Hematopoietic multipotent progenitor cell treated with erythropoietin and hydrocortisone succinate and interleukin-3 and kit ligand, for 4 days (in vitro differentiated cells): ENCODE measurements around the gene TK2.
"Not testable (repeated sequence)": the region's sequence is repeated elsewhere in the genome, so short reads cannot be mapped to it uniquely, and the experiment has no call there.

Experiments used
- DNase-seq: peaks from one replicate; pipeline ENCODE4 v3.0.0-alpha.2; 2015

TK2 gene

DNA sequence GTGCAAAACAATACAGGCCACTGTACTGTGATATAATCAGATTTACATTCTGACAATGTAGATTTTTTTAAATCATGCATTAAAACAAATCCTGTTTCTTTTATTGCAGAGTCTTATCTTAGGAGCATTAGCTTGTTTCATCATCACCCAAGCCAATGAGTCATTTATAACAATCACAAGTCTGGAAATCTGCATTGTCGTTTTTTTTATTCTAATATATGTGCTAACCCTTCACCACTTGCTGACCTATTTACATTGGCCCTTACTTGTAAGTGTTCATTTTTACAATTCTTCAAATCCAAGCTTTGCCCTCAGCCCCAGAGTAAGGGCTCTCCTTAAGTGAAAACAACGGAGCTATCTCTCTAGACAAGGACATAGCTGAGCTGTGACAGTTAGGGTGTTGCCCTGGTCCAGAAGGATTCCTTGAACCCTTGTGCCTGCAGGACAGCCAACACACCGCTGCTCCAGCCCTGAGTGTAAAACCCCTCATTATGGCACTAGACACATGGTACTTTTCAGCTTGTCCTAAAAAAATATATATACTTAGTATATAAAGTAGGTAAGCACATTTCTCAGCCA, 20.0 kb upstream of the TK2 start:
- DNase-seq = peak; percentile 56

DNA sequence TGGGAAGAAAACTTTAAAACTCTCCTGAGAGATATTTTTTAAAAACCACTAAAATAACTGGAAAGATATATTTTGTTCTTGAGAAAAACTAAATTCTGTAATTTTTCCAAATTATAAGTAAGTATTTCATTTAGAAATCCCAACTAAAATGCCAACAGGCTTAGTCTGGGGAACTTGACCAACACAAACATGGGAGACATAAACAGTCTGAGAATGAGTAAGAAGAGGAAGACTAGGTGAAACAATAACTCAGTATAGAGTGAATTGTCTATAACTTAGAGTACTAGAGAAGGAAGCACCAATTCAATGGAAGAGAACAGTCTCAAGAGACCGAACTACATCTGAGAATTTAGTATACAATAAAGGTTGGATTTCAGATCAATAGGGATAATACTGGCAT, 19.2 kb upstream of the TK2 start:
- DNase-seq = no peak

DNA sequence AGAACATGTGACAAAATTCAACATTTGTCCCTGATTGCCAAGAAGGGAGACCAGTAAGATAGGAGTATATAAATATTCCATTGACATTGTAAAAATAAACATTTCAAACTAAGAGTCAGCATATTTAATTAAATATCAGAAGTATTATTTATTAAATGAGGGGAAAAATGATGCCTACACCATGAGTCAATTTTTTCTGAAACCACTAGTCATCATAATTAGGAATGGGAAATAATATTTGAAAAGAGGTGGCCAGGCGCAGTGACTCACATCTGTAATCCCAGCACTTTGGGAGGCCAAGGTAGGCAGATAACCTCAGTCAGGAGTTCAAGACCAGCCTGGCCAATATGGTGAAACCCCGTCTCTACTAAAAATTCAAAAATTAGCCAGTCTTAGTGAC, 18.4 kb upstream of the TK2 start:
- no peak for DNase-seq

- DNase-seq = not testable (repeated sequence)
These were observed 17.3 kb upstream of the TK2 start for GRCh38 chr16:66567270-66567669.

DNA sequence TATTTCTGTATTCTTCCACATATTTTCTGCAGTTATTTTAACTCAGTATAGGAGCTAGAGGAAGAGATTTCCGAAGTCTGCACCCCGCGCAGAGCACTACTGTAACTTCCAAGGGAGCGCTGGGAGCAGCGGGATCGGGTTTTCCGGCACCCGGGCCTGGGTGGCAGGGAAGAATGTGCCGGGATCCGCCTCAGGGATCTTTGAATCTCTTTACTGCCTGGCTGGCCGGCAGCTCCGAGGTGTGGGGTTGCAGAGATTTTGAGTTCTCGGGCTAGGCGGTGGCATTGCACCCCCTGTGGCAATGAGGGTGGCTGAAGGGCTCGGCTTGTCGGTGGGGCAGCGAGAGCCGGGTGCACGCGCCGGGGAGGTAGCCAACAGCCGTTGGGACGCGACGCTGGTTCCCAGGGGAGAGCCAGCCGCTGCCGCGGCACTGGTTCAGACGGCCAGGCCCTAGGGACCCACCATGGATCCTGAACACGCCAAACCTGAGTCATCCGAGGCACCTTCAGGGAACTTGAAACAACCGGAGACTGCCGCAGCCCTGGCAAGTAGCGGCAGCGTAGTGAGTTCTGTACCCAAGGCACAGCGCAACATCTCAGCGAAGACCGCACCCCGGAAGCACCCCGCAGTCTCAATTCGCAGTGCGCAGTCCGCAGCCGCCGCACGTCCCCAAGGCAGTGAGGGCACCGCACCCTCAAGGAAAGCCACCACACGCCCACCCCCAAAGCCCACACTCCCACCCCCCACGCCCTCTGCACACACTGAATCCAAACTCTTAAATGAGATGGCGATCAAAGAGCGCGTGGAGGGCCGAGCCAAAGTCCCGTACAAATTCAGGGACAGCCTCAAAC, 16.4 kb upstream of the TK2 start, which contains the start of gene CMTM1:
Gene CMTM1, plus strand, starts transcription at position 389 of the 851 bp plus-strand sequence. Its CDS starts 75 bp downstream, at position 464.
- no peak for DNase-seq

DNA sequence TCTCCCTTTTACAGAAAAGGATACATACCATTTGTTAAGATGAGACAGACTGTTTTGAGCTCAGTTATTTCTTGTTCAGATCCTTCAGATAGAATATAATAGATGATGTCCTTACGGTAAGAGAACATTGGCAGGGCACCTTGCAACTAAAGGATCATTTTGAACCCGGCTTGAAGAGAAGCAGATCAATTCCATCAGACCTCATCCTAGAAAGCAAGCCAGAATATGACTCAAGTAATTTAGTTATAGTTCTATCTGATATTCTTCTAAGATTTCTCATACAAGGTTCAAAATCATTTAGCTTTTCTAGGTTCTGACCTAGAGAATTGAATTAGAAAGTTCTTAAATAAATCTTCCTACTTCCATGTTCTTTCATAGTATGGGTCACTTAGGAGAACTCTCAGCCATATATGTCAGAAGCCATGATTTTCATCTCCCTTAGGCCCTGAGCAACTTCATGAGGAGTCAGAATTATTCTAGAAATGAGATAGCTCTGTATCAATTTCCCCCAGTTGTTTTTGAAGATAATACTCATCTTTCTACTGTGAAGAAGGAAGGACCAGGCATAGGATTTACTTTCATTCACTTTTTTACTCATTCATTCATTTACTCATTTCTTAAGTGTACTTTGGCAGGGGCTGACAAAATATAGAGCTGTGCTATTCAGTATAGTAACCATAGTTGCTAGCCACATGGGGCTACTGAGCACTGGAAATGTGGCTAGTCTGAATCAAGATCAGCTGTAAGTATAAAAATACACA, 13.8 kb upstream of the TK2 start:
- no peak for DNase-seq

GRCh38 chr16:66562986-66563385, 13.1 kb upstream of the TK2 start:
- peak; percentile 87 for DNase-seq

- DNase-seq = no peak
These were observed 12.5 kb upstream of the TK2 start for GRCh38 chr16:66562409-66562808.

GRCh38 chr16:66561381-66562080, 11.6 kb upstream of the TK2 start:
- no peak for DNase-seq

DNA sequence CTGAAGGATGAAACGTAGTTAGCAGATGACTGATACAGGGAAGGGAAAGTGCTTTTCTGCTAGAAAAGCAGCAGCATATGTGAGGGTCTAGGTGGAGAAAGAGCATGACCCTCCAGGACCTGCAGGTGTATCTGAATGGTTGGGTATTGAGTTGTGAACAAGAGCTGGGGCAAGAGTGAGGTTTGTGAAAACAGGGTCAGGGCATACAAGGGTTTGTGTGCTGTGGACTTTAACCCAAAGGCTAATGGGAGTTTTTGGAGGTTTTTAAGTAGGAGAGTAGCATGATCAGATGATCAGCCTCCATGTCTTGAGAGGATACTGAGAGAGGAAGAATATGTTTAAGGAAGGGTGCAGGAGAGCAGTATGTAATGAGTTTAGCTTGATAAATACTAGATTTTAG, 10.2 kb upstream of the TK2 start:
- DNase-seq = no peak

GRCh38 chr16:66554495-66554894, 4.6 kb upstream of the TK2 start:
- DNase-seq = no peak

DNA sequence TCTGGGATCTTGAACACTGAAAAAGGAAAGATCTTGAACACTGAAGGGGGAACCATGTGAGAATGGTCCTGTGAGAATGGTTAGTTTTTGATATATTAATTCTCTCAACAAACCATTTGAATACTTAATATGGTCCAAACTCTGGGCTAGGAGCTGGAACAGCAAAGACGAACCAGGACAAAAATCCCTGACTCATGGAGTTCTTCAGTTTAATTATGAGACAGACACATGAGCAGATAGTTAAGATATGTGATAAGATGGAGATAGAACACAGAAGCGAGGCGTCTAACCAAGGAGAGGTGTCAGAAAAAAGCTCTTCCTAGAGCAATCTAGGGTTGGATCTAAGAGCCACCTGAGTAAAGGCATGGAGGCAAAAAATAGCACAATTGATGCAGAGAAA, 4.1 kb upstream of the TK2 start:
- DNase-seq = no peak

DNA sequence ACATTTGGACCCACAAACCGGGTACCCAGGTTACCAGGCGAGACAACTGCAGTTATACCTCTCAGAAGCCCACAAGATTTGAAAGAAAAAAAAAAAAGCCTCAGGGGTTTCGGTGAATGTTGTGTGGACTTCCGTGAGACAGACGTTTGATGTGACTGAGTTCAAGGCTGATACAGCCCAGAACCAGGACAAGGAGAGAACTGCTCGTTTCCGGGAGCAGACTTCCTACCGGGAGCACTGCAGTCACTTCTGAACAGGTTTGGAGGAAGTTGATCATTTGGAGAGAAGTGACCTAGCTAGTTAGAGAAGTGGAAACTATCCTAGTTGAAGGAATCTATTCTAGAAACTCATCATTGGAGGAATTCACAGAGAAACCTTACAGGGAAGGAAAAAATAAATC, 3.3 kb upstream of the TK2 start:
- no peak for DNase-seq

- DNase-seq = peak; percentile 95
These were observed 2.6 kb upstream of the TK2 start, which contains the start of gene CKLF for GRCh38 chr16:66552286-66553177. TSS of gene CKLF (plus strand) at chr16:66552576. CDS start at chr16:66552716, 140 bp downstream.

GRCh38 chr16:66551788-66552285, 1.9 kb upstream of the TK2 start:
- DNase-seq = peak; percentile 18

- peak; percentile 79 for DNase-seq
These were observed 1.4 kb upstream of the TK2 start for GRCh38 chr16:66551348-66551759.

GRCh38 chr16:66548868-66549267, 1.1 kb downstream of the TK2 start:
- no peak for DNase-seq

- DNase-seq = no peak
These were observed 1.9 kb downstream of the TK2 start for GRCh38 chr16:66548068-66548467.

GRCh38 chr16:66547101-66547989, 2.6 kb downstream of the TK2 start:
- DNase-seq = no peak

- no peak for DNase-seq
These were observed 5.7 kb downstream of the TK2 start for GRCh38 chr16:66544016-66544757.
